Caco-2 (cell line): ENCODE measurements around the gene FXYD2. TPM values are rescaled to one million over a fixed set of nuclear protein-coding genes. Genes with fewer than 3 reads are reported as not detected.
A peak's percentile ranks its signal among the peaks of the same experiment; 100 is the strongest.

Experiments used
- BruUV-seq: library from RNA; stranded (reverse); fragments of 400-500 nt; replicated peaks from 2 replicates; lab custom pipeline; 2021; lab: Mats Ljungman, UMichigan
- CTCF ChIA-PET: fragments of 300-600 bp; sonication (Branson Sonifier 250); formaldehyde crosslinking; loops from one replicate; lab custom pipeline; 2022; ENCODE audit warnings: antibody characterized with exemption; lab: Charles Lee
- POLR2A ChIA-PET: fragments of 300-600 bp; sonication (Branson Sonifier 250); formaldehyde crosslinking; loops from one replicate; lab custom pipeline; 2022; ENCODE audit warnings: antibody characterized with exemption; lab: Charles Lee
- DNase-seq, 2 experiments: peaks; one replicate each; pipeline versions ENCODE4 v3.0.0 to v3.0.0-alpha.2; 2020 to 2022
- H3K27me3 ChIP-seq: replicated peaks from 2 replicates; pipeline ENCODE4 v1.6.0; 2011; ENCODE audit warnings: low read length; ENCODE audit not compliant: control insufficient read depth, insufficient read depth
- H3K36me3 ChIP-seq: 2 replicates; pipeline ENCODE4 v1.5.1; 2011; ENCODE audit warnings: low read length; ENCODE audit not compliant: control insufficient read depth, insufficient read depth
- H3K4me1 ChIP-seq: fragments of 250-450 bp; sonication (Bioruptor Pico); 2 replicates; pipeline ENCODE4 v1.5.1; 2020; ENCODE audit warnings: mild to moderate bottlenecking
- H3K4me3 ChIP-seq: 2 replicates; pipeline ENCODE4 v1.5.1; 2011; ENCODE audit warnings: low read depth, mild to moderate bottlenecking, control low read depth, low read length
- H3K9me3 ChIP-seq: fragments of 250-450 bp; sonication (Bioruptor Pico); 2 replicates; pipeline ENCODE4 v1.5.1; 2020; ENCODE audit warnings: mild to moderate bottlenecking, moderate library complexity
- H3K27ac Mint-ChIP-seq: one replicate; pipeline ENCODE4 v1.8.0; 2022; ENCODE audit warnings: mixed read lengths; ENCODE audit not compliant: unreplicated experiment
- H3K27me3 Mint-ChIP-seq: one replicate; pipeline ENCODE4 v1.8.0; 2022; ENCODE audit warnings: mixed read lengths; ENCODE audit not compliant: insufficient read depth, unreplicated experiment
- H3K36me3 Mint-ChIP-seq: one replicate; pipeline ENCODE4 v1.8.0; 2022; ENCODE audit warnings: mild to moderate bottlenecking, mixed read lengths; ENCODE audit not compliant: insufficient read depth, unreplicated experiment
- H3K4me1 Mint-ChIP-seq: one replicate; pipeline ENCODE4 v1.8.0; 2022; ENCODE audit warnings: low read depth, mixed read lengths; ENCODE audit not compliant: unreplicated experiment
- H3K4me3 Mint-ChIP-seq: one replicate; pipeline ENCODE4 v1.8.0; 2022; ENCODE audit warnings: mild to moderate bottlenecking, moderate library complexity, mixed read lengths; ENCODE audit not compliant: unreplicated experiment
- H3K9me3 Mint-ChIP-seq: one replicate; pipeline ENCODE4 v1.8.0; 2022; ENCODE audit warnings: mixed read lengths; ENCODE audit not compliant: unreplicated experiment
- CTCF ChIP-seq, 2 experiments: fragments of 200-600 bp in 1 of 2; IDR thresholded peaks; 1 replicate in 1 of 2; 2 replicates in 1 of 2; pipeline versions ENCODE4 v1.5.1 to v1.8.0; 2011 to 2022; ENCODE audit warnings: antibody characterized with exemption in 1 of 2, control low read depth in 1 of 2, inconsistent platforms in 1 of 2, low read depth in 1 of 2, low read length in 1 of 2, mild to moderate bottlenecking in 1 of 2, moderate library complexity in 1 of 2; ENCODE audit not compliant: insufficient read depth in 1 of 2, severe bottlenecking in 1 of 2, unreplicated experiment in 1 of 2
- intact Hi-C: fragments of 100-400 bp; cut with micrococcal nuclease; formaldehyde crosslinking; loops from one replicate; pipeline ENCODE4 v1.10.0; 2022; ENCODE audit not compliant: unreplicated experiment
- total RNA-seq: library from RNA; stranded (reverse); gene quantifications from 2 replicates; pipeline ENCODE4 v1.2.3, GENCODE V29; 2022

Gene FXYD2
- total RNA-seq, 1 experiment from 2014 or later, result 0.48 TPM

GRCh38 chr11:117790279-117790678 lies 34.3 kb downstream of the FXYD2 start:
- Histone ChIP-seq H3K36me3 (no peaks in the 10 kb centered on the region), H3K4me1 (peaks cover 11% of the 10 kb centered on the region), H3K4me3 (no peak overlapping the region), H3K27me3 (peaks cover 7% of the 10 kb centered on the region), H3K9me3 (no peaks in the 10 kb centered on the region)
- Mint-ChIP-seq H3K4me3 (no peak overlapping the region), H3K4me1 (no peaks in the 10 kb centered on the region), H3K27me3 (peaks cover 22% of the 10 kb centered on the region), H3K36me3 (no peaks in the 10 kb centered on the region), H3K9me3 (no peaks in the 10 kb centered on the region), H3K27ac (no peak overlapping the region)
- ChIA-PET POLR2A (no interaction called here), CTCF (no interaction called here)
- BruUV-seq, result no TSS peak
- intact Hi-C loops, result no loop called here
- no peak for TF ChIP-seq CTCF (IDR thresholded peaks at IDR 0.05; ENCODE audit: insufficient read depth in 1 of 2, low read depth in 1 of 2, low read length in 1 of 2, severe bottlenecking in 1 of 2, unreplicated experiment in 1 of 2)
- no peak for DNase-seq

GRCh38 chr11:117789241-117789640 lies 35.3 kb downstream of the FXYD2 start:
- no peaks in the 10 kb centered on the region for H3K36me3 Mint-ChIP-seq
- Histone ChIP-seq H3K27me3 (peaks cover 8% of the 10 kb centered on the region), H3K36me3 (no peaks in the 10 kb centered on the region), H3K4me3 (no peak overlapping the region), H3K4me1 (peaks cover 11% of the 10 kb centered on the region), H3K9me3 (no peaks in the 10 kb centered on the region)
- H3K4me3 Mint-ChIP-seq, result no peak overlapping the region
- no TSS peak for BruUV-seq
- no peak for DNase-seq
- no peak for TF ChIP-seq CTCF (IDR thresholded peaks at IDR 0.05; ENCODE audit: insufficient read depth in 1 of 2, low read depth in 1 of 2, low read length in 1 of 2, severe bottlenecking in 1 of 2, unreplicated experiment in 1 of 2)
- H3K27me3 Mint-ChIP-seq, result peaks cover 21% of the 10 kb centered on the region
- ChIA-PET POLR2A (no interaction called here), CTCF (no interaction called here)
- no peaks in the 10 kb centered on the region for H3K4me1 Mint-ChIP-seq
- intact Hi-C loops, result no loop called here
- H3K9me3 Mint-ChIP-seq, result no peaks in the 10 kb centered on the region
- H3K27ac Mint-ChIP-seq, result no peak overlapping the region

- H3K27me3 ChIP-seq, result peaks cover 6% of the 10 kb centered on the region
- peaks cover 11% of the 10 kb centered on the region for H3K4me1 ChIP-seq
- Mint-ChIP-seq H3K36me3 (no peaks in the 10 kb centered on the region), H3K27ac (no peak overlapping the region), H3K9me3 (no peaks in the 10 kb centered on the region), H3K27me3 (peaks cover 19% of the 10 kb centered on the region), H3K4me3 (no peak overlapping the region), H3K4me1 (no peaks in the 10 kb centered on the region)
- peak in 1 of 2 experiments; percentile 35 for DNase-seq
- BruUV-seq, result no TSS peak
- intact Hi-C loops, result no loop called here
- H3K4me3 ChIP-seq, result no peak overlapping the region
- POLR2A ChIA-PET, result no interaction called here
- H3K36me3 ChIP-seq, result no peaks in the 10 kb centered on the region
- CTCF ChIA-PET, result no interaction called here
- H3K9me3 ChIP-seq, result no peaks in the 10 kb centered on the region
- peak in 1 of 2 experiments; percentile 41 for TF ChIP-seq CTCF (IDR thresholded peaks at IDR 0.05; ENCODE audit: insufficient read depth in 1 of 2, low read depth in 1 of 2, low read length in 1 of 2, severe bottlenecking in 1 of 2, unreplicated experiment in 1 of 2)
These were observed 38.2 kb downstream of the FXYD2 start for GRCh38 chr11:117786135-117786870.
